OCI-LY1 (cell line): Measurements from ENCODE around the gene EMILIN1.

Source experiments
- H2AFZ ChIP-seq: fragments of 200-600 bp; sonication (generic), shearing (Covaris generic); 2 replicates; pipeline ENCODE4 v1.6.0; 2014; ENCODE audit warnings: antibody characterized with exemption, mild to moderate bottlenecking, low read length
- H3F3A ChIP-seq: fragments of 200-600 bp; sonication (generic), shearing (Covaris generic); 2 replicates; pipeline ENCODE4 v1.6.0; 2014; ENCODE audit warnings: mild to moderate bottlenecking, antibody characterized with exemption, low read length, moderate library complexity; ENCODE audit not compliant: insufficient read depth
- H3K27ac ChIP-seq: fragments of 200-600 bp; sonication (generic); 2 replicates; pipeline ENCODE4 v1.5.1; 2014; ENCODE audit warnings: low read length, mixed run types, mild to moderate bottlenecking, low read depth; ENCODE audit not compliant: poor library complexity, severe bottlenecking
- H3K27me3 ChIP-seq: fragments of 200-600 bp; sonication (generic); 2 replicates; pipeline ENCODE4 v1.6.0; 2014; ENCODE audit warnings: antibody characterized with exemption, mild to moderate bottlenecking, low read length, moderate library complexity; ENCODE audit not compliant: insufficient read depth
- H3K36me3 ChIP-seq: fragments of 200-600 bp; sonication (generic); 2 replicates; pipeline ENCODE4 v1.6.1; 2014; ENCODE audit warnings: mild to moderate bottlenecking, antibody characterized with exemption, low read length, moderate library complexity, mixed read lengths; ENCODE audit not compliant: insufficient read depth
- H3K4me1 ChIP-seq: fragments of 200-600 bp; sonication (generic); 2 replicates; pipeline ENCODE4 v1.5.1; 2014; ENCODE audit warnings: mild to moderate bottlenecking, low read length, moderate library complexity; ENCODE audit not compliant: insufficient read depth, severe bottlenecking
- H3K4me2 ChIP-seq: fragments of 200-600 bp; sonication (generic), shearing (Covaris generic); 2 replicates; pipeline ENCODE4 v1.6.1; 2014; ENCODE audit warnings: low read length
- H3K4me3 ChIP-seq: fragments of 200-600 bp; sonication (generic); 2 replicates; pipeline ENCODE4 v1.5.1; 2014; ENCODE audit warnings: low read length, low read depth, mild to moderate bottlenecking, mixed read lengths; ENCODE audit not compliant: poor library complexity, severe bottlenecking
- H3K79me2 ChIP-seq: fragments of 200-600 bp; shearing (Covaris generic); 2 replicates; pipeline ENCODE4 v1.6.1; 2016; ENCODE audit warnings: mixed run types, low read length, mixed read lengths; ENCODE audit not compliant: insufficient read depth
- H3K9ac ChIP-seq: fragments of 200-600 bp; sonication (generic), shearing (Covaris generic); 2 replicates; pipeline ENCODE4 v1.6.1; 2014; ENCODE audit warnings: mild to moderate bottlenecking, low read length, mixed read lengths
- H3K9me2 ChIP-seq: fragments of 200-600 bp; sonication (generic), shearing (Covaris generic); 2 replicates; pipeline ENCODE4 v1.6.1; 2014; ENCODE audit warnings: low read depth, mild to moderate bottlenecking, low read length, mixed read lengths
- H3K9me3 ChIP-seq: fragments of 200-600 bp; shearing (Covaris generic); 2 replicates; pipeline ENCODE4 v1.6.1; 2014; ENCODE audit warnings: low read length, mixed read lengths
- H4K20me1 ChIP-seq: fragments of 200-600 bp; sonication (generic), shearing (Covaris generic); 2 replicates; pipeline ENCODE4 v1.6.0; 2016; ENCODE audit warnings: mild to moderate bottlenecking, low read length; ENCODE audit not compliant: insufficient read depth
- CTCF ChIP-seq: fragments of 200-600 bp; sonication (generic), shearing (Covaris generic); IDR thresholded peaks from 2 replicates; pipeline ENCODE4 v1.5.1; 2017; ENCODE audit warnings: mild to moderate bottlenecking, antibody characterized with exemption, low read length, moderate library complexity, mixed read lengths
- EZH2 ChIP-seq: fragments of 200-600 bp; sonication (generic), shearing (Covaris generic); IDR thresholded peaks from 2 replicates; pipeline ENCODE4 v1.8.0; 2017; ENCODE audit warnings: borderline replicate concordance, mixed run types, mild to moderate bottlenecking, antibody characterized with exemption, low read length, moderate library complexity, mixed read lengths

The EMILIN1 gene

GRCh38 chr2:27079233-27080139 lies 1.1 kb downstream of the EMILIN1 start:
- no peak overlapping the region for H3K9ac ChIP-seq
- no peaks in the 10 kb centered on the region for H4K20me1 ChIP-seq
- no peaks in the 10 kb centered on the region for H3K9me3 ChIP-seq
- H3K4me3 ChIP-seq = no peak overlapping the region
- no peaks in the 10 kb centered on the region for H3K79me2 ChIP-seq
- H3K9me2 ChIP-seq = no peaks in the 10 kb centered on the region
- no peaks in the 10 kb centered on the region for H3K36me3 ChIP-seq
- H3K4me2 ChIP-seq = no peak overlapping the region
- TF ChIP-seq EZH2 (no peak), CTCF (no peak)
- peaks cover 28% of the 10 kb centered on the region for H3K4me1 ChIP-seq
- H3F3A ChIP-seq = no peaks in the 10 kb centered on the region
- H3K27ac ChIP-seq = no peak overlapping the region
- H2AFZ ChIP-seq = no peak overlapping the region
- peaks cover 1% of the 10 kb centered on the region; the same call in 1 of the 2 replicates for H3K27me3 ChIP-seq

GRCh38 chr2:27080140-27080469 lies 1.7 kb downstream of the EMILIN1 start:
- Histone ChIP-seq H3K27ac (no peak overlapping the region), H4K20me1 (no peaks in the 10 kb centered on the region), H3K4me2 (no peak overlapping the region), H3K9me3 (no peaks in the 10 kb centered on the region), H3K36me3 (no peaks in the 10 kb centered on the region), H3F3A (no peaks in the 10 kb centered on the region), H3K79me2 (no peaks in the 10 kb centered on the region), H3K9me2 (no peaks in the 10 kb centered on the region), H3K4me3 (no peak overlapping the region), H3K9ac (no peak overlapping the region), H2AFZ (no peak overlapping the region), H3K4me1 (peaks cover 21% of the 10 kb centered on the region), H3K27me3 (peaks cover 8% of the 10 kb centered on the region; the same call in 1 of the 2 replicates)
- TF ChIP-seq EZH2 (no peak), CTCF (no peak)

GRCh38 chr2:27080603-27080936 lies 2.2 kb downstream of the EMILIN1 start:
- Histone ChIP-seq H3K4me3 (no peak overlapping the region), H3K79me2 (no peaks in the 10 kb centered on the region), H3K9me3 (no peaks in the 10 kb centered on the region), H3K9ac (no peak overlapping the region), H3K9me2 (no peaks in the 10 kb centered on the region), H3K27ac (no peak overlapping the region), H3K4me1 (peaks cover 19% of the 10 kb centered on the region), H3K27me3 (peaks cover 11% of the 10 kb centered on the region; the same call in 1 of the 2 replicates), H3K4me2 (no peak overlapping the region), H3F3A (no peaks in the 10 kb centered on the region), H4K20me1 (no peaks in the 10 kb centered on the region), H2AFZ (no peak overlapping the region), H3K36me3 (no peaks in the 10 kb centered on the region)
- TF ChIP-seq CTCF (no peak), EZH2 (no peak)
